HG03460 (cell line): Measurements from ENCODE around the gene ASAP2.
A peak's percentile ranks its signal among the peaks of the same experiment; 100 is the strongest.

ENCODE experiments used
- ATAC-seq: cut with Tn5 transposase; IDR thresholded peaks from one replicate; pipeline ENCODE4 v1.9.1; 2021; ENCODE audit not compliant: unreplicated experiment

The ASAP2 gene

DNA sequence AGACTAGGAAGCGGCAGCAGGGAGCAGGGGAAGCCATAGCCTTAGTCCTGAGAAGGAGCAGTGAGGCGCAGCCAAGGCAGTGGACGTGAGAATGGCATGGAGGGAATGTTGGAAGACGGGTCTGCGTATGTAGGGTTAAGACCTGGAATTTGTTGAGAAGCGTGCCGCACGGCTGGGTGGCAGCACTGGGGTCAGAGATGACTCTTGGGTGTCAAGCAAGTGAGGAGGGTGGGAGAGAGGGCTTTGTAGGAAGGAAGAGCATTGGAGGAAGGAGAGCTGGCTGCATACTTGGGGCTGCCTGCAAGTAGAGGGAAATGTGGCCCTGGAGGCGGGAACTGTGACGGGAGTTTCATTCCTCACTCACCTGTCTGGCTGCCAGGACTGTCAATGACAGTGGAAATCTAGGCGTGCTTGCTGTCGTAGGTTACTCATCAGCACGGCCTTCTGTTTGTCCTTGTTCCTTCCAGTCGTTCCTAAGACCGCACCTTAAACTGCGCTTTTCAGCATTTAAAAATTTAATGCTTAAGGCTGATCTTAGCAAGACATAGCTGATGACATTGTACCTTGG is 108.8 kb downstream of the ASAP2 start:
- no peak for ATAC-seq

DNA sequence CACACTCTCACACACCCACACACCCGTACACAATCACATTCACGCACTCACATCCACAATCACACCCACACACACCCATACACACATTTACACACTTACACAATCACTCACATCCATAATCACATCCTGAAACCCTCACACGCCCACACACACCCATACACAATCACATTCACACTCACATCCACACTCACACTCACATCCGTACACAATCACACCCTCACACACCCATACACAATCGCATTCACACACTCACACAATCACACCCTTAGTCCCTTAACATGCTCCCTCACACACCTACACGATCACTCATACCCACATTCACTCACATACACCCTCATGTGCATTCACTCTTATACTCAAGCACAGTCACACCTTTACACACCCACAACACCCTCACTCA is 110.9 kb downstream of the ASAP2 start:
- no peak for ATAC-seq

DNA sequence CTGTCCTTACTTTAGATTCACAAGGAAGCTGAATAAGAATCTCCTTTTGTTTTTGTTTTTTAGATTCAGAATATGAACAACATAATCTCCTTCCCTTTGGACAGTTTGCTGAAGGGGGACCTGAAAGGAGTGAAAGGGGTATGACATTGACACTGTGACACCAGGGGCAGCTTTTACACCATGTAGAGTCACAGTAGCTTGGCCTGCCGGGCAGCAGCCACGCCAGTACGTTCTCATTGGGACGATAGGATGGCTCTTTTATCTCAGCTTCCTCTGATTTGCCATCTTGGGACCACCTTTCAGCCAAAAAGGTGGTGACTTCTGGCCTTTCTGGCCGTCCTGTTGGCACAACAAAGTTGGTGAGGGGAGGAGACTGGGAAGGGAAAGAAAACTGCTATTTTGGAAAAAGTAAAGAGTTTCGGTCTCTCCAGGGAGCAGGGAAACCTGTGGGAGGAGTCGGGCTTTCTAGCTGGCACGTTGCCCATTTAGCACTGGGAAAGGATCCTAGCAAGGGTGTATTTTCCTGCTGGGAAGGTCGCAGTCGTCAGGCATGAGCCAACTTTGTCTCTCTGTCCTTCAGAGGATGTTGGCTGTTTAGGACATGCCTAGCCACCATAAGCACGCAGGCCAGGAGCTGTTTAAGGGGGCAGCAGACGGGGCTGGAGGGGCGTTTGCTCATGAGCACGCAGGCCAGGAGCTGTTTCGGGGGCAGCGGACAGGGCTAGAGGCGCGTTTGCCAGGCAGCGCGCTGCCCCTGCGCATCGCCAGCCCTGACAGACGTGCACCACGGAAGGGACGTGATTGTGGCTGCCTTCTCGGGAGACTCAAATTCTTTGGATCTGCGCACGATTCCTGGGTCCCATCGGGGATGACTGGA is 112.1 kb downstream of the ASAP2 start:
- ATAC-seq, result no peak

DNA sequence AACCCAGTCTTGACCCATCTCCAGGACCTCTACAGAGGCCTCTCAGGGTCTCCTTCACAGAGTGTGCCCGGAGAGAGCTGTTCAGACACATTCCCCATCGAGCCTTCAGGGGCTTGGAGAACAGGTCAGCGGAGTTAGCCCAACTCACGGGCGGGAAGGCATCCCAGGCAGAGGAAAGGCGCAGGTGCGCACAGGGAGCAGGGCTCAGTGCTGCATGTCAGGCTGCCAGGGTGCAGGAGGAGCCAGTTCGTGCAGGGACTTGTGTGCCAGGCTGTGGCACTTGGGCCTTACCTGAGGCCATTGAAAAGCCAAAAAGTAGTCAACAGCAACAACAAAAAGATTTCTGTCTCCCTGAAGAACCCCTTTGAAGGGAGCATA is 112.7 kb downstream of the ASAP2 start:
- no peak for ATAC-seq

DNA sequence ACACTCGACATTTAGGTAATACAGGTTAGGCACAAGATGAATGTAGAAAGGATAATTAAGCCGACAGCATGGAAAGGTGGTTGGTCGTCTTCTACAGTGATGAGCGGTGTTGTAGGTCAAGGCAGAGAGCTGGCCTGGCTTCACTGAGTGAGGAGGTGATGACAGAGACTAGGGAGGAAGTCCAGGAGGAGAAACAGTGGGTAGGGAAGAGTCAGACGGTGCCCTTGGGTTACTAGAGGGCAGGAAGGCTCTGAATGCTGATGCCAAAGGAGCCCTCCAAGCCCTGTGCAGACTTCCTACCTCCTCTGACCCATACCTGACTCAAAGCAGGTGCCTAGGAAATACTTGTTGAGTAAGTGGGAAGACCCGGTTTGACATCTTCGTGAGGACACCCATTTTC is 116.0 kb downstream of the ASAP2 start:
- ATAC-seq, result no peak

DNA sequence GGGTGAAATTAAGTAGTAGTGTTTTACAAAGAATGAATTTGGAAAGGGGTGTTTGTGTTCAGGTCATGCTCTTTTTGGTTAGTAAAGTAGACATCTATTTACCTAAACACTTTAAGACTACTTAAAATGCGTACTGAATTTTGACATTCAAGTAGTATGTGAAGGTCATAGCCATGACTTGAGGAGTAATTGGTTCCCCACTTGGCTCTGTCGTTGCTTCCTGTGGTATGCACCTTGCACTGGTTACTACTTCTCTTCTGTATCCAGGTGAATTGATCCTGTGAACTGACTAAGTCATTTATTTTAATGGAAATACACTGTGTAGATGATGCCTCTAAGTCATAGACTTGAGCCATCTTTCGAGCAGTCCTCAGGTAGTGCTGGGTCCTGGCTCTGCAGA is 118.8 kb downstream of the ASAP2 start:
- no peak for ATAC-seq

DNA sequence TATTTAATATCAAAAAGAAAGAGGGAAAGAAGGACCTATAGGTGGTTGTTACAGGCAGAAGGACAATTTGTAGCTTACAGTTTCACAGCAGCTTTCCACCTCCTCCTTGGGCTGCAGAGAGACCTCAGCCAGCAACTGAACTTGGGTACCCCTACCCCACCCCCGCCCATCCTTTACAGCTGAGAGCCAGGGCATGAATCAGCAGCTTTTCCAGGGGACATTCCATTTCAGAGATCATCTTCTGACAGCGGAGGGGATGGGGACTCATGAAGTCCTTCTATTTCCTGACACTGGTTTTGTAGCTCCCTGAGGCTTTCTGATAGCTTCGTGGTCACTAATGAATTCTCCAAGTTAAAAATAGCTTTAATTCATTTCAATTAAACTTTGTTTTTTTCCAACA is 120.4 kb downstream of the ASAP2 start:
- no peak for ATAC-seq

DNA sequence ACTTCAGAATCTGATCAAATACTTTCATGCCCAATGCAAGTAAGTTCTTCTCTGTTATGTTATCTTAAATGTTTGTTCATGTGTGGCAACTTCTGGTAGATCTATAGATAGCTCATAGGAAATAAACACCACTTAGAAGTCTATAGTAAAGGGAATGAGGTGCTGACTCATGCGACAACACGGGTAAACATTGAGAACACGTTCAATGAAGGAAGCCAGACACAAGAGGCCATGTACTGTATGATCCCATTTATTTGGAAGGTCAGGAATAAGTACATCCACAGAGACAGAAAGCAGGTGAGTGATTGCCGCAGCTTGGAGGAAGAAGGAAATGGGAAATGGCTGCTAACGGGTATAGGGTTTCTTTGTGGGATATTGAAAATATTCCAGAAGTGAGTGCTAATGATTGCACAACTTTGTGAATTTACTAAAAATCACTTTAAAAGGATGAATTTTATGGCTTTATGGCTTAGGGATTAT is 121.3 kb downstream of the ASAP2 start:
- no peak for ATAC-seq

DNA sequence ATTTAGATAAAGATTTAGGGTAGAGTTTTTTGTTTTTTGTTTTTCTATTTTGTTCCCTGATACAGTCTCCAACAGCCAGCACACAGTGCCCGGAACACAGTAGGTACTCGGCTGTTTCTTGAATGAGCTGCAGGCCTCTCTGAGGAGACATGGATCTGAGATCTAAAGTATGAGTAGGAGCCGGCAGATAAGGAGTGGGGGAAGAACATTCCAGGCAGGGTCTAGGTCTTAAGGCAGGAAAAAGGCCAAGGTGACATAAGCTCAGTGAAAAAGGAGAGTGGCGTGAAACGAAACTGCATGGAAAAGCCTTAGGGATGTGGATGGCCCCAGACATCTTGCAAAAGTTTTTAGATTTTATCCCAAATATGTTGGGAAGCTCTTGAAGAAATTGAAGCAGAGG is 122.3 kb downstream of the ASAP2 start:
- no peak for ATAC-seq

DNA sequence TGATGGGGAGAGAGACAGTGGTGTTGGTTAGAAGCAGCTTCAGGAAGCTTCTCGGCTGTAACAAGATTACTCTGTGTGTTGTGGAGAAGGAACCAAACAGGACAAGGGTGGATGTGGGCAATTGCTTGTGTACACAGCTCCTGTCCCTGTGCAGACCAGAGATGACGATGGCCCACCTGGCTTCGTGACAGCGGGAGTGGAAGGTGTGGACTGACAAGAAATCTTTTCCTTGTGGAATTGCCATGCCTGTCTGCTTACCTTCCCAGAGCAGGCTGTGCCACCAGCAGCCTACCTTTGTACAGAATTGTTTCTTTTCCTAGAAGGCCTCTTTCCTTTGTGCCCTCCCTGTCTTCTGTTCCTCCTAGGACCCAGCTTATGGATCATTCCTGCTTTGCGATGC is 122.9 kb downstream of the ASAP2 start:
- no peak for ATAC-seq

DNA sequence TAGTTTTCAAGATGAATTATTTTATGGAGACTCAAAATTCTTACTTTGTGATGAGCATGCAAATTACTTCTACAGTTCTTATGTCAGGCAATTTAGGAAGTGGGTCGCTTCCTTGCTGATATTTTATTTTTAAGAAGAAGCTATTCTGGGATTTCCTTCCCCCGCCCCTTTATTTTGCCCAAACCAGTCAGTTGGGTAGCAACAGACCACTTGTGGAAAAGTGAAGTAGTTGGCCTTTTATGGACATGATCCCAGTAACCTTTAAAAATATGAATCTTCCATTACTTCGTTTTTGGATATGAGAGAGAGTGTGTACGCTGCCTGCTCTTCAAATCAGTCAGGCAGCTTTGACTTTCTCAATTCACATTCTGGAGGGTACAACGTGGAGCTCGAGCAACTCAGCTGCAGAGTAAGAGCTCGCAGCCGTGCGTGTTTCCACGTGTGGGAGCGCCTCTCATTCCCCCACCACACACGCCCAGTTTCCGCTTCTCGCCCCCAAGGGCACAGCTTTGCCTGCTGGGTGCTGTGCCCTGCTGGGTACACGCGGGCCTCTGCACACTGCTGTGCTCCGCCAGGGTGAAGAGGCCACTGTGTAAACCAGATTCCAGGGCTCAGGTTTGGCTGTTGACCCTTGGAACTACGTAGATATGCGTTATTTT is 124.1 kb downstream of the ASAP2 start:
- ATAC-seq, result no peak

DNA sequence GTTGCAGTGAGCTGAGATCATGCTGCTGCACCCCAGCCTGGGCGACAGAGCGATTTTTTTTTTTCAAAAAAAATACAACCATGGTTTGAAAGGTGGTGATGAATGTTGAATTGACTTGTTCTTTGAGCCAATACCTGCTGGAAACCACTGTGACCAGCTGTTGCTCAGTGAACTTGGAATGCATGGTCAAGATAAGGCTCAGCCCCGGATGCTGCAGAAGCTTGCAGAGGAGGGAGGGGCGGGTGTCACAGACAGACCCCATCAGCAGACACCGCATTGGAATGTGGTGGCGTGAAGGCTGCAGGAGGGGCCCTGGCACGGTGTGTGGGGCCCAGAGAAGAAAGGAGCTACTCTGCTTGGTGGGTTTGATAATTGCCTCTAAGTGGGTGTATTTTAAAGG is 125.1 kb downstream of the ASAP2 start:
- ATAC-seq, result no peak

DNA sequence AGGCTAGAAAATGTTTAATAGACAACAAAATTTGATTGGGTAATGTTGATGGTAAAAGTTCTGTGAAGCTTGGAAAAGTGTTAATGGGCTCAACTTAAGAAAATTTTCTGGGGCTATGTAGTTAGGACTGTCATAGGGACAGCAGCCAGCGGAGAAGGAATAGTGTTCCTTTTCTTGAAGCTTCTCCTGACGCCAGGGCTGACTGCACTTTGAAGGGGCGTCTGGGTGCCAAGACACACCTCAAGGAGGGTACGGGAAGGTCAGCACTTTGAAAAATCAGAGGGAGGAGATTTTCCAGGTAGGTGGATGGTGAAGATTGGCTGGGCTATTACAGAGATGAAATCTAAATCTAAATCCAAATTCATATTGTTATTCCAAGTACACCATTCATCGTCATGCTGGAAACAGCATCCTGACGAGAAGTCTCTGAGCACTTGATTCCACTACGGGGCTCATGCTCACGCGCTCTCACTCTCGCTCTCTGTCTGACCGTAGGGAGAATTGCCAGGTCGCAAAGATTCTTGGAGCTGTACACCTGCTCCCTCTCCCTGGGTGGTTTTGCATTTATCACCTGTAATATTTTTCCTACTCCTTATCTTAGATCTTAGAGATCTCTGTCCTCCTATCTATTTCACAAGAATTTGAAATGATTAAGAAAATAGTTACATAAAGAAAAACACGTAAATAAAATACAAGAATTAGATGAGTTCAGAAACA is 125.7 kb downstream of the ASAP2 start:
- ATAC-seq, result no peak

DNA sequence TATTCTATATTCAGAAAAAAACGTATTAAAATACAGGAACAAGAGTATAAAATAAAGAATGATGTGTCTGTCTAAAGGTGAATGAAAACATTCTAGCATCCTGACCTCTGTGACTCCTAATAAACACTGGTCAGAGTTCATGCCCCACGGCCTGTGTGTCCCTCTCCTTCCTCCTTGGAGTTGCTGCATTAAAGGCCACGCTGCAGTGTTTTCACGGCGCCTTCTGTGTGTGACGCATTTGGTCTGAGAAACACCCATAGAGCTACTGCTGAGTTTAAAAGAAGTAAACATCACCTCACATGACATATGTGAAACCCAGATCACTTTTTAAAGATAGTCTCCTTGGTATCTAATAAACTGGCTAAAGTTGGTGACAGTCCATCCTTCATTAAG is 126.2 kb downstream of the ASAP2 start:
- no peak for ATAC-seq

DNA sequence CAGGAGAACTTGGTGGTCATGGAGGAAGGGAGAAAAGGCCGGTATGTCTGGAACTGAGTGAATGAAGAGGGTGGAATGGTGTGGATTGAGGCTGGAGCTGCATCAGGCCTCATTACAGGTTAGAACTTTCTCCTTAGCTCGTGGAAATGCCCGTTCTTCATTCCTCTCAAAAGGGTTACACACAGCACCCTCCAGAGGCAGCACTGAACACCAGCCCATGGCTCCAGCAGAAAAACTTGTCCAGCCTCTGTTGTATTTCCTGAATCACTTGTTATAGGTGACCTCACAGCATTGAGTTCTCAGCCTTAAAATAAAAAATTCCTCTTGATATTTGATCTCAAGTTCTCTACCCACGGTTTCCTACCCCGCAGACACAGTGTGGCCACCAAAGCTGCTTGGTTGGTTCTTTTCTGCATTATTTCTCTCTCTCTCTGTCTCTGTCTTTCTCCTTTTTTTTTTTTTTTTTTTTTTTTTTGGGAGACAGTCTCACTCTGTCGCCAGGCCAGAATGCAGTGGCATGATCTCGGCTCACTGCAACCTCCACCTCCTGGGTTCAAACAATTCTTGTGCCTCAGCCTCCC is 127.1 kb downstream of the ASAP2 start:
- ATAC-seq, result no peak

DNA sequence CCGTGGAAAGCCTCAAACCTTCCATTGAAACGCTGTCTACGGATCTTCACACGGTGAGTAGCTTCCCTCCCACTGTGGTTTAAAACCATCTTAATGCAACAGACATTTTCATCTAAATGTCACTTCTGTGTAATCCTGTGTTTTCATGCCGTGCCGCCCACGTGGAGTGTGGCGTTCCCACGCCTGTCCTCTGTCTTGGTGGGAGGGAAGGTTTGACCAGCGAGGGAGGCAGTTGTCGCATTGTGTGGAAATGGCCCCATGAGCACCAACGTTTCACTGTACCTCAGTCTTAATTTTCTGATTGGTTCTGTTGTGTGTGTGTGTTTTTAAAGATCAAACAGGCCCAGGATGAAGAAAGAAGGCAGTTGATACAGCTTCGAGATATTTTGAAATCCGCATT is 128.1 kb downstream of the ASAP2 start:
- ATAC-seq, result no peak

DNA sequence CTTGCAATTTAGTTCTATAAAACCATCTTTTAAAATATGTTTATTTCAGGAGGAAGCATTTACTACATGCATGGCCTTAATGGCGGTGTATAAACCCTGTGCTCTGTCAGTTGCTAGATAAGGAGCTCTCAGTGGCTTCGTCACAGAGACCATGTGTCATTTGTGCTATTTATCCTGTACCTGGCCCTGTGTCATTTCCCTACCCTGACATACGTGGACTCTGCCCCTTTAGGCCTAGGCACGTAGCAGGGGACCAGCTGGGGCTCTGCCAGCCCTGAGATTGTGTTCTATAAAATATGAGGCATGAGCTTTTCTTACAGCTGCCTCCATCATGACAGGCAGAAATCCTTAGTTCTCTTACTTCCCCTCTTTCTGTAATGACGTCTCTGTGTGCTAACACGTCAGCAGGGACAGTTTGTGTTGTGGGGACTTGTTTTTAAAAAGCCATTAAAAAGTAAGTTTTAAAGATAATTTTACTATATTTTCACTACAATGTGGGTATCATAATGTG is 128.8 kb downstream of the ASAP2 start:
- no peak for ATAC-seq

DNA sequence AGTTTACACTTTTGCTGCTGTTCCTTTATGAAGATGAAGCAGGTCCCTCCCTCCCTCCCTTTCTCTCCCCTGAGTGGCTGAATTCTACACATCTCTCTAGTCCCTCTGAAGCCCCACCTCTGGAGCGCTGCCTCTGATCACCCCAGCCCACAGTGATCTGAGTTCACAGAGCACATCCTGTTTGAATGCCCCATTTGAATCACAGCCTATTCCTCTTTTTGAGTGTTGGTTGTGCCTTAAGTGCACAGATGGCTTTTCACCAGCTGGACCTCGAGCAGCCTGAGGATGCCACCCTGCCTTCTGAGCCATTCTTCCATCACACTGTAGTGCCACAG is 129.6 kb downstream of the ASAP2 start:
- peak; percentile 68 for ATAC-seq

DNA sequence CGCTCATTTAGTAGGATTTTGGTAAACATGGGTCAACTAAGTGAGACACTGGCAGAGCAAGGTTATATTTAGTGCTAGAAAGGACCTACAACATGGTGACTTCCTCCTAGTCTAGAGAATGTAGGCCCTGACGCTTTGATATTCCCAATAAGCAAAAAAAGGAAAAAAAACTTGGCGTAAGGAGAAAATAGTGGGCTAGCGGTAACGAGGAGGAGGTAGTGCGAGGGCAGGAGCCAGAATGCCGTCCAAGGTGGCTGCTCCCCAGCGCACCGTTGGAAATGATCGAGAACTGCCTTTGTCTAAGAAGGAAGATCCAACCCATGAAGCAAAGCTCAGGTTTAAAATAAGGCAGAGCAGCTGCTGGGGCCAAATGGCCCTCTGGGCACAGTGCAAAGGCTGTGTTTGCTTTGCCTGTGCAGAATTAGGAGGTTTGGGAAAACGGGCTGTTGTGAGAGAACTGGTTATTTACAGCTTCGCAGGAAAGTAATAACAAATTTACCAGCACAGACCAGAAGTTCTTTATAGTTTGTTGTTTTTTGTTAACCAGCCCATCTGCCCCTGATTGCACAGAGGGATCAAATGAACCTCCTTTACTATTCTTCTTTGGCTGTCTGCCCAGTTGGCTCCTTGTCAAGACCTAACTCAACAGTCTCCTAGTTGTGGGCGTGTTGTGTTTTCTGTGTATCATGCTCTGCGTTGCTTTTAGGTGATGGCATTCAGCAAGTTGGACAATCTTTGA is 130.1 kb downstream of the ASAP2 start:
- ATAC-seq, result no peak

DNA sequence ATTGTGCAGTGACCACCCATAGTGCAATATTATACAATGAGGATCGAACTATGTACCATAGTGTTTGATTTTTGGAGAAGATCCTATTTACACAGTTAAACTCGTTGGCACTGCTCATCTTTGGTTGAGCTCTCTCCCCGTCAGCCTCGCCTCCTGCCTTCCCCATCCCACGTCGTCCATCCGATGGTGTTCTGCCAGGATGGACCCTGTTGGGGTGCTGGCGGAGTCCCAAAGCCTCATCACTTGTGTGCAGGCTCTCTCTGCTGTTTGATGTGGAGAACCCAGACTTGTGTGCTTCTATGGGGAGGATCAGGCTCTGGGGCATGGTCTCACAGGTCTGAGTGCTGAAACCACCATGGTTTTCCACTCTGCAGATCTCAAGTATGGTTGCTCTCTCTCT is 131.3 kb downstream of the ASAP2 start:
- no peak for ATAC-seq
